K562 (cell line): ENCODE results near the gene ATXN1.

Source experiments
- ARHGAP35 ChIP-seq: fragments of 450-650 bp; IDR thresholded peaks from 2 replicates; pipeline ENCODE4 v1.6.1; 2018; ENCODE audit not compliant: partially characterized antibody
- CREB1 ChIP-seq, 2 experiments: sonication (generic) in 1 of 2; formaldehyde crosslinking in 1 of 2; IDR thresholded peaks; 2 replicates each; pipeline versions ENCODE4 v1.6.1 to v1.8.0; 2012 to 2022; ENCODE audit warnings: inconsistent platforms in 1 of 2, mild to moderate bottlenecking in 1 of 2, missing genetic modification reagents in 1 of 2, moderate library complexity in 1 of 2
- SLC30A9 ChIP-seq: fragments of 250-450 bp; sonication (Bioruptor Pico); IDR thresholded peaks from 2 replicates; pipeline ENCODE4 v1.8.0; 2022; ENCODE audit warnings: mild to moderate bottlenecking, moderate library complexity
- SMC3 ChIP-seq: conservative IDR thresholded peaks from 2 replicates; pipeline ENCODE4 v1.6.1; 2011; ENCODE audit warnings: low read depth, low read length, improper control_type of control experiment; ENCODE audit not compliant: insufficient read depth
- TF ChIP-seq, protein P1 (sequence below), 3 experiments: IDR thresholded peaks in 2 of 3; conservative IDR thresholded peaks in 1 of 3; 2 replicates each; pipeline ENCODE4 v1.5.1; 2011 to 2012; ENCODE audit warnings: low read length in 3 of 3, mild to moderate bottlenecking in 3 of 3, control low read depth in 2 of 3, improper control_type of control experiment in 1 of 3, inconsistent platforms in 1 of 3, low read depth in 1 of 3, mixed read lengths in 1 of 3, moderate library complexity in 1 of 3; ENCODE audit not compliant: insufficient read depth in 2 of 3

DNA sequence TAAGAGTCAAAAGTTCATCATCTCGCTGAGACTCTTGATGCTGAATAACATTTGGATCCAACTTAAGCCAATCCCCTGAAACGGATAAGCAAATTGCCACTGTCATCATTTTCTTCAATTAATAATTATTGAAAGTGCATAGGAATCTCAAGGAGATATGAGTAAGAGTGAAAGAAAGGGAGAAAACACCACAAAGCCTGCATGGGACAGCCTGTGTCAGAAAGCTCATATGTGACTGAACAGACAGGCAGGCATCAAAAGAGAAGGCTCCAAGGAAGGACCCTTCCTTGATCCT, 13.3 kb downstream of the ATXN1 start:
- TF ChIP-seq SLC30A9 (CRISPR knock-in tag) (no peak), SMC3 (no peak), ARHGAP35 (no peak), CREB1 (IDR thresholded peaks at IDR 0.05) (no peak), CREB1 (CRISPR knock-in tag; IDR thresholded peaks at IDR 0.05) (no peak)
- TF ChIP-seq, protein P1, sequence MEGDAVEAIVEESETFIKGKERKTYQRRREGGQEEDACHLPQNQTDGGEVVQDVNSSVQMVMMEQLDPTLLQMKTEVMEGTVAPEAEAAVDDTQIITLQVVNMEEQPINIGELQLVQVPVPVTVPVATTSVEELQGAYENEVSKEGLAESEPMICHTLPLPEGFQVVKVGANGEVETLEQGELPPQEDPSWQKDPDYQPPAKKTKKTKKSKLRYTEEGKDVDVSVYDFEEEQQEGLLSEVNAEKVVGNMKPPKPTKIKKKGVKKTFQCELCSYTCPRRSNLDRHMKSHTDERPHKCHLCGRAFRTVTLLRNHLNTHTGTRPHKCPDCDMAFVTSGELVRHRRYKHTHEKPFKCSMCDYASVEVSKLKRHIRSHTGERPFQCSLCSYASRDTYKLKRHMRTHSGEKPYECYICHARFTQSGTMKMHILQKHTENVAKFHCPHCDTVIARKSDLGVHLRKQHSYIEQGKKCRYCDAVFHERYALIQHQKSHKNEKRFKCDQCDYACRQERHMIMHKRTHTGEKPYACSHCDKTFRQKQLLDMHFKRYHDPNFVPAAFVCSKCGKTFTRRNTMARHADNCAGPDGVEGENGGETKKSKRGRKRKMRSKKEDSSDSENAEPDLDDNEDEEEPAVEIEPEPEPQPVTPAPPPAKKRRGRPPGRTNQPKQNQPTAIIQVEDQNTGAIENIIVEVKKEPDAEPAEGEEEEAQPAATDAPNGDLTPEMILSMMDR (IDR thresholded peaks at IDR 0.05 in 2 of 3, conservative IDR thresholded peaks at IDR 0.05 in 1 of 3; ENCODE audit: insufficient read depth in 2 of 3, low read depth in 1 of 3, low read length in 3 of 3) = no peak
